Hematopoietic multipotent progenitor cell treated with erythropoietin and hydrocortisone succinate and interleukin-3 and kit ligand, for 17 days (in vitro differentiated cells): Measurements from ENCODE around the gene TBC1D16.
A peak's percentile ranks its signal among the peaks of the same experiment; 100 is the strongest.
"Not testable (repeated sequence)": the region's sequence is repeated elsewhere in the genome, so short reads cannot be mapped to it uniquely, and the experiment has no call there.

Experiments used
- DNase-seq: peaks from one replicate; pipeline ENCODE4 v3.0.0-alpha.2; 2015; ENCODE audit warnings: low spot score

The TBC1D16 gene

GRCh38 chr17:80002690-80003490, 32.8 kb downstream of the TBC1D16 start:
- DNase-seq = no peak

- DNase-seq = no peak
Measured at GRCh38 chr17:80002070-80002641, 33.5 kb downstream of the TBC1D16 start.

- DNase-seq = no peak
Measured at GRCh38 chr17:80000981-80001775, 34.5 kb downstream of the TBC1D16 start.

- no peak for DNase-seq
Measured at GRCh38 chr17:80000136-80000535, 35.5 kb downstream of the TBC1D16 start.

- no peak for DNase-seq
Measured at GRCh38 chr17:79997011-79997660, 38.5 kb downstream of the TBC1D16 start.

GRCh38 chr17:79996291-79996690, 39.4 kb downstream of the TBC1D16 start:
- DNase-seq = no peak

GRCh38 chr17:79995696-79996095, 40.0 kb downstream of the TBC1D16 start:
- no peak for DNase-seq

GRCh38 chr17:79994602-79995001, 41.1 kb downstream of the TBC1D16 start:
- no peak for DNase-seq

GRCh38 chr17:79994228-79994569, 41.5 kb downstream of the TBC1D16 start:
- DNase-seq = not testable (repeated sequence)

- no peak for DNase-seq
Measured at GRCh38 chr17:79993390-79994227, 42.1 kb downstream of the TBC1D16 start.

- no peak for DNase-seq
Measured at GRCh38 chr17:79992649-79993389, 42.9 kb downstream of the TBC1D16 start.

- DNase-seq = no peak
Measured at GRCh38 chr17:79991924-79992648, 43.6 kb downstream of the TBC1D16 start.

GRCh38 chr17:79991140-79991923, 44.3 kb downstream of the TBC1D16 start:
- peak; percentile 28 for DNase-seq

GRCh38 chr17:79990704-79991103, 45.0 kb downstream of the TBC1D16 start:
- DNase-seq = no peak

GRCh38 chr17:79990051-79990592, 45.5 kb downstream of the TBC1D16 start:
- no peak for DNase-seq

GRCh38 chr17:79989106-79989835, 46.4 kb downstream of the TBC1D16 start:
- DNase-seq = no peak

- no peak for DNase-seq
Measured at GRCh38 chr17:79988185-79988971, 47.3 kb downstream of the TBC1D16 start.

GRCh38 chr17:79987935-79988184, 47.8 kb downstream of the TBC1D16 start:
- DNase-seq = no peak
